ENCODE measurements around the gene EFNA1. TPM values are rescaled to one million over a fixed set of nuclear protein-coding genes. Genes with fewer than 3 reads are reported as not detected.

EFNA1 gene
- total and polyA plus RNA-seq, 2 of the 13 experiments (the other 11 are each of a cell fraction or from before 2014, with no cell fraction given), result 81.8 to 874 TPM

GRCh38 chr1:155128755-155129473 lies 1.2 kb downstream of the EFNA1 start (continued):
- TF ChIP-seq, protein P1, sequence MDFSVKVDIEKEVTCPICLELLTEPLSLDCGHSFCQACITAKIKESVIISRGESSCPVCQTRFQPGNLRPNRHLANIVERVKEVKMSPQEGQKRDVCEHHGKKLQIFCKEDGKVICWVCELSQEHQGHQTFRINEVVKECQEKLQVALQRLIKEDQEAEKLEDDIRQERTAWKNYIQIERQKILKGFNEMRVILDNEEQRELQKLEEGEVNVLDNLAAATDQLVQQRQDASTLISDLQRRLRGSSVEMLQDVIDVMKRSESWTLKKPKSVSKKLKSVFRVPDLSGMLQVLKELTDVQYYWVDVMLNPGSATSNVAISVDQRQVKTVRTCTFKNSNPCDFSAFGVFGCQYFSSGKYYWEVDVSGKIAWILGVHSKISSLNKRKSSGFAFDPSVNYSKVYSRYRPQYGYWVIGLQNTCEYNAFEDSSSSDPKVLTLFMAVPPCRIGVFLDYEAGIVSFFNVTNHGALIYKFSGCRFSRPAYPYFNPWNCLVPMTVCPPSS (IDR thresholded peaks at IDR 0.05), result no peak
- TF ChIP-seq HDAC6 (IDR thresholded peaks at IDR 0.05; ENCODE audit: low read depth, low read length) (no peak), KAT2B (IDR thresholded peaks at IDR 0.05; ENCODE audit: borderline replicate concordance, low read depth, low read length) (no peak), CEBPZ (IDR thresholded peaks at IDR 0.05; ENCODE audit: low read length) (no peak), FOXK2 (IDR thresholded peaks at IDR 0.05) (peak; percentile 65; the same call in 1 of the 2 replicates), FOSL1 (CRISPR knock-in tag; IDR thresholded peaks at IDR 0.05; ENCODE audit: borderline replicate concordance) (no peak), ZNF296 (CRISPR knock-in tag; conservative IDR thresholded peaks at IDR 0.05) (no peak), NFYC (CRISPR knock-in tag; IDR thresholded peaks at IDR 0.05) (no peak)
- TF ChIP-seq, protein P2, sequence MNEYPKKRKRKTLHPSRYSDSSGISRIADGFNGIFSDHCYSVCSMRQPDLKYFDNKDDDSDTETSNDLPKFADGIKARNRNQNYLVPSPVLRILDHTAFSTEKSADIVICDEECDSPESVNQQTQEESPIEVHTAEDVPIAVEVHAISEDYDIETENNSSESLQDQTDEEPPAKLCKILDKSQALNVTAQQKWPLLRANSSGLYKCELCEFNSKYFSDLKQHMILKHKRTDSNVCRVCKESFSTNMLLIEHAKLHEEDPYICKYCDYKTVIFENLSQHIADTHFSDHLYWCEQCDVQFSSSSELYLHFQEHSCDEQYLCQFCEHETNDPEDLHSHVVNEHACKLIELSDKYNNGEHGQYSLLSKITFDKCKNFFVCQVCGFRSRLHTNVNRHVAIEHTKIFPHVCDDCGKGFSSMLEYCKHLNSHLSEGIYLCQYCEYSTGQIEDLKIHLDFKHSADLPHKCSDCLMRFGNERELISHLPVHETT (CRISPR knock-in tag; conservative IDR thresholded peaks at IDR 0.05), result no peak; the same call in 1 of the 2 replicates
- TF ChIP-seq, protein P3, sequence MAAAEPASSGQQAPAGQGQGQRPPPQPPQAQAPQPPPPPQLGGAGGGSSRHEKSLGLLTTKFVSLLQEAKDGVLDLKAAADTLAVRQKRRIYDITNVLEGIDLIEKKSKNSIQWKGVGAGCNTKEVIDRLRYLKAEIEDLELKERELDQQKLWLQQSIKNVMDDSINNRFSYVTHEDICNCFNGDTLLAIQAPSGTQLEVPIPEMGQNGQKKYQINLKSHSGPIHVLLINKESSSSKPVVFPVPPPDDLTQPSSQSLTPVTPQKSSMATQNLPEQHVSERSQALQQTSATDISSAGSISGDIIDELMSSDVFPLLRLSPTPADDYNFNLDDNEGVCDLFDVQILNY (CRISPR knock-in tag; conservative IDR thresholded peaks at IDR 0.05), result no peak
- TF ChIP-seq, protein P4, sequence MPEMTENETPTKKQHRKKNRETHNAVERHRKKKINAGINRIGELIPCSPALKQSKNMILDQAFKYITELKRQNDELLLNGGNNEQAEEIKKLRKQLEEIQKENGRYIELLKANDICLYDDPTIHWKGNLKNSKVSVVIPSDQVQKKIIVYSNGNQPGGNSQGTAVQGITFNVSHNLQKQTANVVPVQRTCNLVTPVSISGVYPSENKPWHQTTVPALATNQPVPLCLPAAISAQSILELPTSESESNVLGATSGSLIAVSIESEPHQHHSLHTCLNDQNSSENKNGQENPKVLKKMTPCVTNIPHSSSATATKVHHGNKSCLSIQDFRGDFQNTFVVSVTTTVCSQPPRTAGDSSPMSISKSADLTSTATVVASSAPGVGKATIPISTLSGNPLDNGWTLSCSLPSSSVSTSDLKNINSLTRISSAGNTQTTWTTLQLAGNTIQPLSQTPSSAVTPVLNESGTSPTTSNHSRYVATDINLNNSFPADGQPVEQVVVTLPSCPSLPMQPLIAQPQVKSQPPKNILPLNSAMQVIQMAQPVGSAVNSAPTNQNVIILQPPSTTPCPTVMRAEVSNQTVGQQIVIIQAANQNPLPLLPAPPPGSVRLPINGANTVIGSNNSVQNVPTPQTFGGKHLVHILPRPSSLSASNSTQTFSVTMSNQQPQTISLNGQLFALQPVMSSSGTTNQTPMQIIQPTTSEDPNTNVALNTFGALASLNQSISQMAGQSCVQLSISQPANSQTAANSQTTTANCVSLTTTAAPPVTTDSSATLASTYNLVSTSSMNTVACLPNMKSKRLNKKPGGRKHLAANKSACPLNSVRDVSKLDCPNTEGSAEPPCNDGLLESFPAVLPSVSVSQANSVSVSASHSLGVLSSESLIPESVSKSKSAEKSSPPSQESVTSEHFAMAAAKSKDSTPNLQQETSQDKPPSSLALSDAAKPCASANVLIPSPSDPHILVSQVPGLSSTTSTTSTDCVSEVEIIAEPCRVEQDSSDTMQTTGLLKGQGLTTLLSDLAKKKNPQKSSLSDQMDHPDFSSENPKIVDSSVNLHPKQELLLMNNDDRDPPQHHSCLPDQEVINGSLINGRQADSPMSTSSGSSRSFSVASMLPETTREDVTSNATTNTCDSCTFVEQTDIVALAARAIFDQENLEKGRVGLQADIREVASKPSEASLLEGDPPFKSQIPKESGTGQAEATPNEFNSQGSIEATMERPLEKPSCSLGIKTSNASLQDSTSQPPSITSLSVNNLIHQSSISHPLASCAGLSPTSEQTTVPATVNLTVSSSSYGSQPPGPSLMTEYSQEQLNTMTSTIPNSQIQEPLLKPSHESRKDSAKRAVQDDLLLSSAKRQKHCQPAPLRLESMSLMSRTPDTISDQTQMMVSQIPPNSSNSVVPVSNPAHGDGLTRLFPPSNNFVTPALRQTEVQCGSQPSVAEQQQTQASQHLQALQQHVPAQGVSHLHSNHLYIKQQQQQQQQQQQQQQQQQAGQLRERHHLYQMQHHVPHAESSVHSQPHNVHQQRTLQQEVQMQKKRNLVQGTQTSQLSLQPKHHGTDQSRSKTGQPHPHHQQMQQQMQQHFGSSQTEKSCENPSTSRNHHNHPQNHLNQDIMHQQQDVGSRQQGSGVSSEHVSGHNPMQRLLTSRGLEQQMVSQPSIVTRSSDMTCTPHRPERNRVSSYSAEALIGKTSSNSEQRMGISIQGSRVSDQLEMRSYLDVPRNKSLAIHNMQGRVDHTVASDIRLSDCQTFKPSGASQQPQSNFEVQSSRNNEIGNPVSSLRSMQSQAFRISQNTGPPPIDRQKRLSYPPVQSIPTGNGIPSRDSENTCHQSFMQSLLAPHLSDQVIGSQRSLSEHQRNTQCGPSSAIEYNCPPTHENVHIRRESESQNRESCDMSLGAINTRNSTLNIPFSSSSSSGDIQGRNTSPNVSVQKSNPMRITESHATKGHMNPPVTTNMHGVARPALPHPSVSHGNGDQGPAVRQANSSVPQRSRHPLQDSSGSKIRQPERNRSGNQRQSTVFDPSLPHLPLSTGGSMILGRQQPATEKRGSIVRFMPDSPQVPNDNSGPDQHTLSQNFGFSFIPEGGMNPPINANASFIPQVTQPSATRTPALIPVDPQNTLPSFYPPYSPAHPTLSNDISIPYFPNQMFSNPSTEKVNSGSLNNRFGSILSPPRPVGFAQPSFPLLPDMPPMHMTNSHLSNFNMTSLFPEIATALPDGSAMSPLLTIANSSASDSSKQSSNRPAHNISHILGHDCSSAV (CRISPR knock-in tag; IDR thresholded peaks at IDR 0.05; ENCODE audit: borderline replicate concordance), result no peak
- TF ChIP-seq, protein P5, sequence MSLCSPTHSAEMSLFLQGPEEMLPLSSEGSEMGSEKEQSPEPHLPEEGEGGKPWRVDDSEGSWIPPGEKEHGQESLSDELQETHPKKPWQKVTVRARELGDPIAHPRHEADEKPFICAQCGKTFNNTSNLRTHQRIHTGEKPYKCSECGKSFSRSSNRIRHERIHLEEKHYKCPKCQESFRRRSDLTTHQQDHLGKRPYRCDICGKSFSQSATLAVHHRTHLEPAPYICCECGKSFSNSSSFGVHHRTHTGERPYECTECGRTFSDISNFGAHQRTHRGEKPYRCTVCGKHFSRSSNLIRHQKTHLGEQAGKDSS (CRISPR knock-in tag; IDR thresholded peaks at IDR 0.05; ENCODE audit: borderline replicate concordance, low read depth), result 0 out of 2 replicates have a peak, but pooled peaks have one; percentile 69

Data from HepG2 (cell line).